ENCODE data around the gene INSIG2.
A peak's percentile ranks its signal among the peaks of the same experiment; 100 is the strongest.

The INSIG2 gene

DNA sequence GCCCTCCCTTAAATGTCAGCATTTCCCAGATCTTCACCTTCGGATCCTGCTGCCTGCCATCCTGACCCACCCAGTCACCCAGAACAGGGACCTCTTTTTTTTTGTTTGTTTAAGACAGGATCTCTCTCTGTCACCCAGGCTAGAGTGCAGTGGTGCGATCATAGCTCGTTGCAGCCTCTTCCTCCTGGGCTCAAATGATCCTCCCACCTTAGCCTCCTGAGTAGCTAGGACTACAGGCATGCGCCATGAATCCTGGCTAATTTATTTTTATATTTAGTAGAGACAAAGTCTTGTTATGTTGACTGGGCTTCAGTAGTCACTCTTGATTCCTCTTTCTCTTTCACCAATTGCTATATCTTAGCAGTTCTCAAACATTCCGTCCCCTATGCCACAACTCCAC lies 39.0 kb downstream of the INSIG2 start:
- no peak for FAIRE-seq
- DNase-seq (ENCODE audit: low spot score) = peak; percentile 37

DNA sequence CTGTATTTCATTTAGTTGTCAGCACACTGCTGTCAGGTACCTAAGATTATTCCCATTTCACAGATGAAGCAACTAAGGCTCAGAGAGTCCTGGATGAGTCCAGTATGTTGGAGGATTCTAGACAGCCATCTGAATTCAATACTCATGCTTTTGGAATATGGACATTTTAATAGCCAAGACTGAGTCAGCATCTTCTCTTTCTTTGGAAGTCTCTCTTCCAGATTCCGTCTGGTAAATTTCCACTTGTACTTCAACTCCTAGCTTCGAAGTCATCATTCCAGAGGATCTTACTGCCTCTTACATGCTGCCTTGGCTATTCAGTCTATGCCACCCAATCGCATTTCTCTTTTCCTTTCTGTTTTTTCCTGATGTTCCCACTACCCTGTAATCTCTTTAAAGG lies 40.6 kb downstream of the INSIG2 start:
- DNase-seq (ENCODE audit: low spot score) (no peak), FAIRE-seq (no peak)

DNA sequence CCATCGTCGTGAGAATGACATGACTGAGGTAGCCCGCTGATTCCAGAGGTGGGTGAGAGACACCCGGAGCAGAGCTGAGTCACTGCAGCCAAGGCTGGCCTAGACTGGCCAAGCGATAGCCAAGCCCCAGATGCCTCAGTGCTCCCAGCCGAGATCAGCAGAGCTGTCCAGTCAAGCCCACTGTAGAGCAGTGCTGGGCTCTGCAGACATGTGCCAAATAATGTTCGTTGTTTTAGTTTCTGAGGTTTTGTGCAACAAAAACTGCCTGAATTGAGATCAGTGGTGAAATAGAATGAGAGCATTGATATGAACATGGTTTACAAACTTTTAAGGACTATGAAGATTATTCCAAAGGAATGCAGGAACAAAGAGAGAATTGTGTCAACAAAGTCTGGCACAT lies 42.1 kb downstream of the INSIG2 start:
- DNase-seq (ENCODE audit: low spot score) (no peak), FAIRE-seq (no peak)

DNA sequence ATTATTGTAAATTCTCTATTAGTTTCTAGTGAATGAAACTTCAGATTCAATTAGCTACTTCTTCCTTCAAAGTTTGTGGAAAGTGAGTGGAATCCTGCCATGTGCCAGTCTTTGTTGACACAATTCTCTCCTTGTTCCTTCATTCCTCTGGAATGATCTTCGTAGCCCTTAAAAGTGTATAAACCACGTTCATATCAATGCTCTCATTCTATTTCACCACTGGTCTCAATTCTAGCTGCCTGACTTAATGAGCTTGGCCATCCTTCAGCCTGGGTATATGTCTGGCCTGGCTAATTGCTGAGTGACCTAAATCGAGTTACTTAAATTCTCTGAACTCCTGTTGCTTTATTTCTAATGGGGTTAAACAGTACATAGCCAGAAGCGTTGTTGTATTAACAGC lies 43.5 kb downstream of the INSIG2 start:
- DNase-seq (ENCODE audit: low spot score) (no peak), FAIRE-seq (no peak)

DNA sequence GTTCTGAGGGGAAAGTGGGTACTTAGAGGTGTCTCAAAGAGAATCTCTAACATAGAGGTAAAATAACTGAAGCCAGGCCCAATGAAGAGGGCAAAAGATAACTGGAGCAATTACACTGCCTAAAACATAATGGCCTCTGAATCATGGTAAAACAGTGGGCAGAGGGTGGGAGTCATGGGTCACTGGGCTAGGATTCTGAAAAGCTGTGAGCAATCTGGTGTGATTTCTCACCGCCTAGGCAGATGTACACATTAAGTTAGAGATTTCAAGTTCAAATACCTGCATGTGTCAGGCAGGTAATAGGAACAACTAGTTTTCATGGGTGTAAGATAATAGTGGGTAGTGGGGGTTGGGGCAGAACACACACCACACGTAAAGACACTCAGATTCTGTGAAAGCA lies 45.6 kb downstream of the INSIG2 start:
- DNase-seq (ENCODE audit: low spot score) (peak; percentile 12), FAIRE-seq (peak; percentile 59)

DNA sequence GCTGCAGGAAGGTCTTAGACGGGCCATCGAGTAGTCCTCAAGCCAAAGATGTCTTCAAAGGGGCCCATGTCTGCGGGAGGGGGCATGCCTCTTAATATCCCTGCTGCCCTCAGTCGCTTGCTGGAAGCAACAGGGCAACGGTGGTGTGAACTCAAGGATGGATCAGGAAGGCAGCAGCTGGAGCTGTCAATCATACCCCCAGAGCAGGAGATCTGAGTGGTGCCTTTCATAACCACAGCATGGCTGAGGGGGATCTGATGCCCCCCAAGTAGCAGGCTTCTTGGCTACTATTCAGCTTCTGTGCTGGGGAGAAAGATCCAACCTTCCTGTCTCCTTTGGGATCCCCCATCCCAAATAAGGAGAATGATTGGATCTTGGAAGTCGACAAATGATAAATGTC lies 46.4 kb downstream of the INSIG2 start:
- FAIRE-seq = no peak
- DNase-seq (ENCODE audit: low spot score) = no peak

DNA sequence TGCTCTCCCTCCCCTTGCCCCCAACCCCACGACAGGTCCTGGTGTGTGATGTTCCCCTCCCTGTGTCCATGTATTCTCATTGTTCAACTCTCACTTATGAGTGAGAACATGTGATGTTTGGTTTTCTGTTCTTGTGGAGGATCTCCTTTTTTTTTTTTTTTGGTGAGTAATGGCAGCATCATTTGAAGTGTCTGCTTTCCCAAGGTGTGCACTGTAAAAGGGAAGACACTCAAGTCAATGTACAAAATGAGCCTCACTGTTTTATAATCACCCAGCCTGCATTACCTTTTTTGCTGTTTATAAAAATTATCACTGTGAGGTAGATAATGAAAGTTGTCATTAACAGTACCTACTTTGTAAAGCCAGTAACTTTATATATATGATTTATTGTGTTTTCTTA lies 56.9 kb downstream of the INSIG2 start:
- FAIRE-seq = no peak
- DNase-seq (ENCODE audit: low spot score) = no peak

DNA sequence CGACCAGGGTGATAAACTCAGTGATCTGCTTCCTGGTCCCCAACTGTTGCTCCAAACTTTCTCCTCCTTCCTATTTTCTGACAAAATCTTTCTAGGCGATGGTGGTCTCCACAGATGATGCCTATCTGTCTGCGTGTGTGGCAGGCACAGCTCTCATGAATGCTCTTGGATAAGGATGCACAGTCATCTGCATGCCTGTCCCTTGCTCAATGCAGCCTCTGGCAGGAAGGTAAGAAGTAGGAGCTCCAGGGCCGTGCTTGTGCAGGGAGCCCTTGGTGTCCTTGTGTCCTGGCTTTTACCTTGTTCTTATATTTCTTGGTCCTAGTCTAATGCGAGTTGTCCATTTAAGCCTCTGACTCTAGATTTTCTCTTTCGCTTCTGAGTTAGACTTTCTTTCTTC lies 57.5 kb downstream of the INSIG2 start:
- no peak for FAIRE-seq
- no peak for DNase-seq (ENCODE audit: low spot score)

DNA sequence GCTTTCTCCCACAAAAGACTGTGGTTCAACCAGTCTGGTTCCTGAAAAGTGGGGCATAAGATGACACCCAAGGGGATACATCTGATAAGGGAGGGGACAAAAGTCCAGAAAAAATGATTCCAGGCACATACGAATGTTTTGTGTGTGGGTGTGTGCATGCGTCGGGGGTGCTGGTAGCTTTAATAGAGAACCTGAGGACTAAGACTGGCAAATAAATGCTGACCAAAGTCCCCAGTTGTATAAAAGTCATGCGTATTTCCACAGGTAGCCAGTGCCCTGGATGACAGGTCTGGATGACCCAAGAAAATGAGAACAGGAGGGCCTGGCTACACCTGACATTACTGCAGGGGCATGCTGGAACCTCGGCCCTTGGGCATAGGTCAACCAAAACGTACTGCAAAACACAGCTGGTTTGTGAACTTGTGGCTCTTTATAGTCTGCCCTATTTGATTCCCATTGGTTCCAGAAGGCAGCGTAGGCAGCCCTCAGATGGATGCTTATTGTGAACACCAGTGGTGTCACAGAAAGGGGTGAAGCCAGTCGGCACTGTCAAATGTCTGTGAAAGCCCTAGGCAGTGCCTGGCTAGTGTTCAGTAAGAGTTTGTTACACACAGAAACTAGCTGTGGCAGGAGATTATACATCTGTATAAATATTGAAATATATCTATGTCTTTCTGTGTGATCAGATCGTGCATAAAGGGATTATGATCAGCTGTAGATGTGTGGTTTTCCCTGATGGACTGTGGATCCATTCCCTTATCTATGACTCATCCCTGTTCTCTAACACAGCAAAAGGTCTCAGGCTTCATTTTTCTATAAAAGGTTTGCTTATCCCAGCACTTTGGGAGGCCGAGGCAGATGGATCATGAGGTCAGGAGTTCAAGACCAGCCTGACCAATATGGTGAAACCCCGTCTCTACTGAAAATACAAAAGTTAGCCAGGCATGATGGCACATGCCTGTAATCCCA lies 58.3 kb downstream of the INSIG2 start:
- no peak for DNase-seq (ENCODE audit: low spot score)
- FAIRE-seq = no peak

DNA sequence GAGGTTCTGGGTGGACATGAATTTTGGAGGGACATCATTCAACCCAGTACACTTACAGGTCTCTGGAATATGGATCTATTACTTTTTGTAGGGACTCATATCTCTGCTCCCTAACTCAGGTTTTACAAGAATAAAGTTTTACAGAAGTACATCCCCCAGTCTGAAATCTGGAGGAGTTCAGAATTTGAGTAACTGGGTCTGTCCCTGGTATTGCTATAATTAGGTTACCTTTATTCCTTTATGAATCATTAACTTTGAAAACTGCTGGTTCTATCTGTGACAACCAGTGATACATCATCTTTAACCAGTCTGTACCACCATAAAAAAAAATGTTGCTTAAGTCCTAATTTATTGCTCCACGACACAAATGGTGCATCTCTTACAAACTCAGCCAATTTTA lies 59.9 kb downstream of the INSIG2 start:
- no peak for FAIRE-seq
- no peak for DNase-seq (ENCODE audit: low spot score)

DNA sequence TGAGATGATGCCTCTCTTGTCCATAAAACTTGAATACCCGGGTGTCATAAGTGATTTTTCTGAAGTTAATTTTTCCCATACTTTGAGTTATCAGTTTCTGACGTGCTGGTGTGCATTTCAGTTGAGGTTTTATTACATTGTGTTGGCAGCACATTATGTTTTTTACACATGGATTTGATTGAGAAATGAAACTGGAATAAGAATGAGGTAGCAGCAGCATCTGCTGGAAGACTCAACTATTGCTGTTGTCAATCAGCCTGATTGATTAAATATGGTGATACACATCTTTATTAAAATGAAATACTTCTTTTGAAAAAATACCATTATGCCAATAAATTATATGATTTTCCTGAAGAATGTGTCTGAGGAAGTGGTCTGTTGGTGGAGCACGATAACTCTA lies 60.5 kb downstream of the INSIG2 start:
- no peak for FAIRE-seq
- no peak for DNase-seq (ENCODE audit: low spot score)

DNA sequence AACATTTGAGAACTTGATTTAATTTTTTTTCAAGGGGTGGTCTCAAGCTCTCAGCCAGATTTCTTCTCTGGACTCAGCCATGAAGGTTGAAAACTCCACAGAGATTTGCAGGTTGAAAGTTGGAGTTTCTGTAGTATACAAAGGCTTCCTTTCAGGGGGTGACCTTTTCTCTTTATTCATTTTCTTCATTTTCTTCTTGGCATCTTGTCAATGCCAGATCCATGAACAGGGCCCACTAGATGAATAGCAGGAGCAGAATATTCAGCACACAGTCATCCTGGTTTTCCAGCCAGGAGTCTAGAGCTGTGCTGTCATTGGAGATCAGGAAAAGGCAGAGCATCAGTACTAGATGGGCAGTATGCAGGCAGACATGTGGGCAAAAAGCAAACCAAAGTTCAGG lies 62.0 kb downstream of the INSIG2 start:
- DNase-seq (ENCODE audit: low spot score) (no peak), FAIRE-seq (no peak)

DNA sequence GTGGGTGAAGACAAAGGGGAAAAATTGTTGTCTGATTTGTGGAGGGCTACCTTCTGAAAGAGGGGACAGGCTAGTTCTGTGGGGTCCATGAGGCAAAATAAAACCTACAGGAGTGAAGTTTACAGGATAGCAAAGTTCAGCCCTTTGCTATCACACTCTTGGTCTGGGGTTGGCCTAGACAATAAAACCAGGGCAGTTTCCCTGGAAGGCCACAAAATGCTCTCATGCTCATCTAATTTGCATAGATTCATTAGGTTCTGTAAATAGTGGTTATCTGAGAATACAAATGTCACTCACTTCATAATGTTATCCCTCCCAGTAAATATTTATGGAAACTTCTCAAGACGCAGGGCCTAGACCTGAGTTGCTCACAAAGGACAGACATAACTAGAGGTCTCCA lies 63.6 kb downstream of the INSIG2 start:
- FAIRE-seq (no peak), DNase-seq (ENCODE audit: low spot score) (no peak)

DNA sequence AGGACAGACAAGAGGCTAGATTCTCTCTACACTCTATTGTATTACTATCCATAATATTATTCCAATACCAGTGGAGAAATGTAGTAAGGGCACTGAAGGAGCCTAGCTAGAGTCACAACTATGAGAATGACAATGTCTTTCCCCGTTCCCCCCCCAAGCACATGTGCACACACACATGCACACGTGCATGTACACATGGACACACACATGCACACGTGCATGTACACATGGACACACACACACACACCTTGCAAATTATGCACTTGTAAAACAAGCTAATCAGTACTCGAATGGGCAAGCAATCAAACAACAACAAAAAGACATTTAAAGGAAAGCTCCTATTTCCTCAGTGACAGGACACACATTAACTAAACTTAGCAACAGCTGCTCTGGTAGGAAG lies 65.2 kb downstream of the INSIG2 start:
- DNase-seq (ENCODE audit: low spot score) (no peak), FAIRE-seq (no peak)

DNA sequence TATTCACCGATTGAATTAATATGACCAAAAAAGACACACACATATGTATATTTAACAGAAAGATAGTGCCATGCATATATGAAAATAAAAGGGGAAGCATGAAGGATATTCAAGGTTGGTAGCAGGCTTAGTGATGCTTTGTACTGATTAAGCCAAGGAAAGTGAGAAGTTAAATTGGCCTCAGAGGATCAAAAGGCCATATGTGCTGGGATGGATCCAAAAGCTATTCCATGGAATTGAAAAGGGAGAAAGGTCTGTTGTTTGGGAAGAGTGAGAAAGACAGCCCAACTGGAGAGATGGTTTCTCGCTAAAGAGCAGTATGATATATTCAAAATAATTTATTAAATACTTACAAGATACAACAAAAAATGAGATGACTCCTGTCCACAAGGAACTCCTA lies 65.9 kb downstream of the INSIG2 start:
- FAIRE-seq (no peak), DNase-seq (ENCODE audit: low spot score) (no peak)
